OCI-LY1 (cell line): Measurements from ENCODE around the gene P3H4.

Experiments
- H2AFZ ChIP-seq: fragments of 200-600 bp; sonication (generic), shearing (Covaris generic); 2 replicates; pipeline ENCODE4 v1.6.0; 2014; ENCODE audit warnings: antibody characterized with exemption, mild to moderate bottlenecking, low read length
- H3F3A ChIP-seq: fragments of 200-600 bp; sonication (generic), shearing (Covaris generic); 2 replicates; pipeline ENCODE4 v1.6.0; 2014; ENCODE audit warnings: mild to moderate bottlenecking, antibody characterized with exemption, low read length, moderate library complexity; ENCODE audit not compliant: insufficient read depth
- H3K27ac ChIP-seq: fragments of 200-600 bp; sonication (generic); 2 replicates; pipeline ENCODE4 v1.5.1; 2014; ENCODE audit warnings: low read length, mixed run types, mild to moderate bottlenecking, low read depth; ENCODE audit not compliant: poor library complexity, severe bottlenecking
- H3K27me3 ChIP-seq: fragments of 200-600 bp; sonication (generic); 2 replicates; pipeline ENCODE4 v1.6.0; 2014; ENCODE audit warnings: antibody characterized with exemption, mild to moderate bottlenecking, low read length, moderate library complexity; ENCODE audit not compliant: insufficient read depth
- H3K36me3 ChIP-seq: fragments of 200-600 bp; sonication (generic); 2 replicates; pipeline ENCODE4 v1.6.1; 2014; ENCODE audit warnings: mild to moderate bottlenecking, antibody characterized with exemption, low read length, moderate library complexity, mixed read lengths; ENCODE audit not compliant: insufficient read depth
- H3K4me1 ChIP-seq: fragments of 200-600 bp; sonication (generic); 2 replicates; pipeline ENCODE4 v1.5.1; 2014; ENCODE audit warnings: mild to moderate bottlenecking, low read length, moderate library complexity; ENCODE audit not compliant: insufficient read depth, severe bottlenecking
- H3K4me2 ChIP-seq: fragments of 200-600 bp; sonication (generic), shearing (Covaris generic); 2 replicates; pipeline ENCODE4 v1.6.1; 2014; ENCODE audit warnings: low read length
- H3K4me3 ChIP-seq: fragments of 200-600 bp; sonication (generic); 2 replicates; pipeline ENCODE4 v1.5.1; 2014; ENCODE audit warnings: low read length, low read depth, mild to moderate bottlenecking, mixed read lengths; ENCODE audit not compliant: poor library complexity, severe bottlenecking
- H3K79me2 ChIP-seq: fragments of 200-600 bp; shearing (Covaris generic); 2 replicates; pipeline ENCODE4 v1.6.1; 2016; ENCODE audit warnings: mixed run types, low read length, mixed read lengths; ENCODE audit not compliant: insufficient read depth
- H3K9ac ChIP-seq: fragments of 200-600 bp; sonication (generic), shearing (Covaris generic); 2 replicates; pipeline ENCODE4 v1.6.1; 2014; ENCODE audit warnings: mild to moderate bottlenecking, low read length, mixed read lengths
- H3K9me2 ChIP-seq: fragments of 200-600 bp; sonication (generic), shearing (Covaris generic); 2 replicates; pipeline ENCODE4 v1.6.1; 2014; ENCODE audit warnings: low read depth, mild to moderate bottlenecking, low read length, mixed read lengths
- H3K9me3 ChIP-seq: fragments of 200-600 bp; shearing (Covaris generic); 2 replicates; pipeline ENCODE4 v1.6.1; 2014; ENCODE audit warnings: low read length, mixed read lengths
- H4K20me1 ChIP-seq: fragments of 200-600 bp; sonication (generic), shearing (Covaris generic); 2 replicates; pipeline ENCODE4 v1.6.0; 2016; ENCODE audit warnings: mild to moderate bottlenecking, low read length; ENCODE audit not compliant: insufficient read depth
- CTCF ChIP-seq: fragments of 200-600 bp; sonication (generic), shearing (Covaris generic); IDR thresholded peaks from 2 replicates; pipeline ENCODE4 v1.5.1; 2017; ENCODE audit warnings: mild to moderate bottlenecking, antibody characterized with exemption, low read length, moderate library complexity, mixed read lengths
- EZH2 ChIP-seq: fragments of 200-600 bp; sonication (generic), shearing (Covaris generic); IDR thresholded peaks from 2 replicates; pipeline ENCODE4 v1.8.0; 2017; ENCODE audit warnings: borderline replicate concordance, mixed run types, mild to moderate bottlenecking, antibody characterized with exemption, low read length, moderate library complexity, mixed read lengths

P3H4 gene

GRCh38 chr17:41772218-41772585 lies 39.5 kb downstream of the P3H4 start:
- peak overlapping the region; percentile 67 for H3K4me2 ChIP-seq
- no peaks in the 10 kb centered on the region for H4K20me1 ChIP-seq
- H3K4me1 ChIP-seq = peaks cover 22% of the 10 kb centered on the region
- peak overlapping the region; percentile 65; the same call in 1 of the 2 replicates for H3K9ac ChIP-seq
- no peaks in the 10 kb centered on the region for H3K9me2 ChIP-seq
- no peaks in the 10 kb centered on the region for H3K79me2 ChIP-seq
- H3K36me3 ChIP-seq = peaks cover 4% of the 10 kb centered on the region; the same call in 1 of the 2 replicates
- H3K9me3 ChIP-seq = no peaks in the 10 kb centered on the region
- H3K27ac ChIP-seq = no peak overlapping the region
- H3K27me3 ChIP-seq = no peaks in the 10 kb centered on the region
- H3F3A ChIP-seq = no peaks in the 10 kb centered on the region
- H2AFZ ChIP-seq = no peak overlapping the region
- TF ChIP-seq CTCF (no peak), EZH2 (no peak)
- H3K4me3 ChIP-seq = peak overlapping the region; percentile 71

DNA sequence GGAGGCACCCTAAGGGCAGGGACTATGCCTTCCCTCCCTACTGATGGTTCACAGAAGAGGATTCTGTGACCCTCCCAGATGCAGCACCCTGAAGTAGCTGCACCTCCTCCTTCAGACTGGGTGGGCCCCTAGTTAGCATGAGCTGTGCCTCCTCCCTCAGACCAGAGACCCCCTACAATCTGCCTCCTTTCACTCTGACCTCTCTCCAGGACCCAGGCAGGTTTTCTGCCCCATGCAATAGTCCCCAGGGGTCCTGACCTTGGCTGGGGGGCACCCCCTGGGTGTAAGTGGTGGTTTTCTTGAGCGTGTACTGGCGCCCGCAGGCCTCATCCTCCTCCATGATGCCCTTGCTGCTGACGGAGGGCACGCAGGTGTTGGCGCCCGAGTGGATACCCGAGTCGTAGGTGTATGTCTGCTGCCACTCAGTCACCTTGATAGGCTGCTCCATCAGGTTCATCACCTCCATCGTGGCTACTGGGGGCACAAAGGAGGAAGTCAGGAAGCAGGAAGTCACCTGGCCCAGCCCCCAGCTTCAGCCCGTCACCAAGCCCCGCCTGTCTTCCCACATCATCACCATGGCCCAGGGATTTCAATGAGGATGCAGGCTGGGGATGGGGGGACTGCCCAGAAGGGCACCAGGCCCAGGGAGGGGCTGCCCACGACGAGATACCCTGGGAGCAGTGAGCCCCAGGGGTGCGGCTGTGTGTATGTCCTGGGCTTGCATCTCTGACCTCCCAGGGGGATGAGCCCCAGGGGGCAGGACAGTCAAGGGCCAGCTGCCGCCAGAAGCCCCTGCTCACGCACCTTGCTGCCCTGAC lies 40.2 kb downstream of the P3H4 start:
- Histone ChIP-seq H2AFZ (0 out of 2 replicates have a peak overlapping the region, but pooled peaks have one; percentile 35), H3K9ac (peak overlapping the region; percentile 65), H4K20me1 (no peaks in the 10 kb centered on the region), H3F3A (no peaks in the 10 kb centered on the region), H3K27ac (no peak overlapping the region), H3K9me3 (no peaks in the 10 kb centered on the region), H3K36me3 (peaks cover 9% of the 10 kb centered on the region; the same call in 1 of the 2 replicates), H3K9me2 (no peaks in the 10 kb centered on the region), H3K4me3 (peak overlapping the region; percentile 71), H3K79me2 (no peaks in the 10 kb centered on the region), H3K27me3 (no peaks in the 10 kb centered on the region), H3K4me1 (peaks cover 22% of the 10 kb centered on the region), H3K4me2 (peak overlapping the region; percentile 67)
- TF ChIP-seq EZH2 (no peak), CTCF (no peak)

DNA sequence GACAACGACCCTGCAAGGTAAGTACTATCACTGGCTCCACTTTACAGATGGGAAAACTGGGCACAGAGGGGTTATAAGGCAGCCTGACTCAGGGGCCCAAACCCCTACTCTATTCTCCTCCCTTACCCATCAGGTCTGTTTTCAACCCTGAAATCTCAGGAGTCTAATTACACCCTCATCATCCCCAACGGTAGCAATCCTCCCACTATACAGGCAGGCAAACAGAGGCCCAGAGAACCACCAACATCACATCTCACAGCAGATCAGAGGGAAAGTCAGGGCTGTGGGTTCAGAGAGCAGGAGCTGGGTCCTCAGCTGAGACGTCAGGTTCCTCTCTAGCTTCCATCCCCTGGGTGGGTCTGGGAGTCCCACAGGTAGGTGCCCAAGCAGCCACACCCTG lies 41.8 kb downstream of the P3H4 start:
- H3K27ac ChIP-seq = no peak overlapping the region
- TF ChIP-seq CTCF (no peak), EZH2 (no peak)
- no peaks in the 10 kb centered on the region for H4K20me1 ChIP-seq
- peak overlapping the region; percentile 71 for H3K4me3 ChIP-seq
- peak overlapping the region; percentile 51; the same call in 1 of the 2 replicates for H3K9ac ChIP-seq
- H3K4me1 ChIP-seq = peaks cover 22% of the 10 kb centered on the region
- no peaks in the 10 kb centered on the region for H3K79me2 ChIP-seq
- H3F3A ChIP-seq = no peaks in the 10 kb centered on the region
- H3K9me3 ChIP-seq = no peaks in the 10 kb centered on the region
- H3K9me2 ChIP-seq = no peaks in the 10 kb centered on the region
- peak overlapping the region; percentile 67 for H3K4me2 ChIP-seq
- peaks cover 9% of the 10 kb centered on the region; the same call in 1 of the 2 replicates for H3K36me3 ChIP-seq
- no peaks in the 10 kb centered on the region for H3K27me3 ChIP-seq
- no peak overlapping the region for H2AFZ ChIP-seq
